Activated CD4-positive, alpha-beta T cell treated with anti-CD3 and anti-CD28 coated beads, Interleukin-2, amount 10 ng/mL, durations not matched to agents 7 days and 5 days (primary cell): ENCODE measurements around the gene TUBG1. TPM values are rescaled to one million over a fixed set of nuclear protein-coding genes. Genes with fewer than 3 reads are reported as not detected.
A peak's percentile ranks its signal among the peaks of the same experiment; 100 is the strongest.
"Not testable (repeated sequence)": the region's sequence is repeated elsewhere in the genome, so short reads cannot be mapped to it uniquely, and the experiment has no call there.

Experiments used
- CTCF ChIA-PET: fragments of 350-600 bp; sonication (Branson Sonifier 250); formaldehyde crosslinking; loops from one replicate; lab custom pipeline; 2021; ENCODE audit warnings: antibody characterized with exemption; lab: Charles Lee
- POLR2A ChIA-PET: fragments of 350-600 bp; sonication (Branson Sonifier 250); formaldehyde crosslinking; loops from one replicate; lab custom pipeline; 2021; ENCODE audit warnings: antibody characterized with exemption; lab: Charles Lee
- DNase-seq: peaks from one replicate; pipeline ENCODE4 v3.0.0-alpha.2; 2020
- H3K27ac Mint-ChIP-seq: one replicate; pipeline ENCODE4 v1.8.0; 2021; ENCODE audit warnings: mild to moderate bottlenecking, moderate library complexity, mixed read lengths
- H3K27me3 Mint-ChIP-seq: one replicate; pipeline ENCODE4 v1.8.0; 2021; ENCODE audit warnings: mixed read lengths
- H3K36me3 Mint-ChIP-seq: one replicate; pipeline ENCODE4 v1.8.0; 2021; ENCODE audit warnings: low read depth, mixed read lengths
- H3K4me1 Mint-ChIP-seq: one replicate; pipeline ENCODE4 v1.8.0; 2021; ENCODE audit warnings: mixed read lengths
- H3K4me3 Mint-ChIP-seq: one replicate; pipeline ENCODE4 v1.8.0; 2021; ENCODE audit warnings: mild to moderate bottlenecking, moderate library complexity, mixed read lengths
- H3K9me3 Mint-ChIP-seq: one replicate; pipeline ENCODE4 v1.8.0; 2021; ENCODE audit warnings: mixed read lengths
- total RNA-seq, 2 experiments: library from RNA; stranded (reverse); gene quantifications; one replicate each; pipeline ENCODE4 v1.2.3, GENCODE V29; 2021

TUBG1 gene
- total RNA-seq, 2 experiments from 2014 or later: 61.6 TPM

GRCh38 chr17:42612013-42612412, 2.5 kb downstream of the TUBG1 start:
- Mint-ChIP-seq H3K4me1 (peaks cover 18% of the 10 kb centered on the region), H3K27me3 (no peaks in the 10 kb centered on the region), H3K27ac (no peak overlapping the region), H3K4me3 (no peak overlapping the region), H3K36me3 (peaks cover 36% of the 10 kb centered on the region), H3K9me3 (no peaks in the 10 kb centered on the region)
- DNase-seq: no peak
- ChIA-PET POLR2A (no interaction called here), CTCF (no interaction called here)

GRCh38 chr17:42613699-42614295, 4.3 kb downstream of the TUBG1 start:
- H3K27me3 Mint-ChIP-seq: no peaks in the 10 kb centered on the region
- ChIA-PET POLR2A (no interaction called here), CTCF (no interaction called here)
- DNase-seq: no peak
- peaks cover 36% of the 10 kb centered on the region for H3K36me3 Mint-ChIP-seq
- no peak overlapping the region for H3K4me3 Mint-ChIP-seq
- H3K4me1 Mint-ChIP-seq: peaks cover 15% of the 10 kb centered on the region
- no peaks in the 10 kb centered on the region for H3K9me3 Mint-ChIP-seq
- no peak overlapping the region for H3K27ac Mint-ChIP-seq

GRCh38 chr17:42617956-42618431, 8.5 kb downstream of the TUBG1 start:
- POLR2A ChIA-PET: no interaction called here
- Mint-ChIP-seq H3K36me3 (peaks cover 27% of the 10 kb centered on the region), H3K27ac (peak overlapping the region; percentile 17), H3K9me3 (no peaks in the 10 kb centered on the region), H3K4me1 (peaks cover 12% of the 10 kb centered on the region), H3K4me3 (no peak overlapping the region), H3K27me3 (no peaks in the 10 kb centered on the region)
- no peak for DNase-seq
- CTCF ChIA-PET: interaction anchor here (1.1 to 3.1 kb wide), 2 partner anchors 9 to 40 kb away, joined by 3 to 13 read pairs; partner anchors contain the start of genes PSMC3IP, RETREG3 and TUBG1

GRCh38 chr17:42618442-42619150, 9.1 kb downstream of the TUBG1 start:
- Mint-ChIP-seq H3K27me3 (no peaks in the 10 kb centered on the region), H3K4me1 (peaks cover 12% of the 10 kb centered on the region), H3K9me3 (no peaks in the 10 kb centered on the region), H3K4me3 (no peak overlapping the region), H3K36me3 (peaks cover 23% of the 10 kb centered on the region), H3K27ac (no peak overlapping the region)
- ChIA-PET CTCF (interaction anchor here (1.2 to 3.1 kb wide), 2 partner anchors 10 to 40 kb away, joined by 3 to 13 read pairs; partner anchors contain the start of genes RETREG3 and TUBG1), POLR2A (no interaction called here)
- no peak for DNase-seq

- POLR2A ChIA-PET, CTCF ChIA-PET, H3K27ac Mint-ChIP-seq, H3K27me3 Mint-ChIP-seq, DNase-seq, H3K36me3 Mint-ChIP-seq, H3K4me3 Mint-ChIP-seq, H3K9me3 Mint-ChIP-seq: not testable (repeated sequence)
- H3K4me1 Mint-ChIP-seq: peaks cover 12% of the 10 kb centered on the region
Observed at GRCh38 chr17:42621987-42622386, 12.5 kb downstream of the TUBG1 start.

GRCh38 chr17:42623271-42623670, 13.8 kb downstream of the TUBG1 start:
- Mint-ChIP-seq H3K4me1 (peaks cover 8% of the 10 kb centered on the region), H3K27ac (no peak overlapping the region), H3K4me3 (no peak overlapping the region), H3K27me3 (no peaks in the 10 kb centered on the region), H3K9me3 (no peaks in the 10 kb centered on the region), H3K36me3 (no peaks in the 10 kb centered on the region)
- CTCF ChIA-PET: interaction anchor here (0.6 to 1.4 kb wide), 4 partner anchors 9 to 1196 kb away, joined by 3 to 4 read pairs (median 3); no protein-coding TSS in a partner anchor
- POLR2A ChIA-PET: no interaction called here
- no peak for DNase-seq

- no peak overlapping the region for H3K27ac Mint-ChIP-seq
- no peaks in the 10 kb centered on the region for H3K9me3 Mint-ChIP-seq
- ChIA-PET CTCF (interaction anchor here (0.6 to 1.4 kb wide), 3 partner anchors 45 to 1196 kb away, joined by 3 to 4 read pairs (median 3); no protein-coding TSS in a partner anchor), POLR2A (no interaction called here)
- H3K4me1 Mint-ChIP-seq: peaks cover 2% of the 10 kb centered on the region
- H3K36me3 Mint-ChIP-seq: no peaks in the 10 kb centered on the region
- no peak for DNase-seq
- H3K27me3 Mint-ChIP-seq: no peaks in the 10 kb centered on the region
- H3K4me3 Mint-ChIP-seq: no peak overlapping the region
Observed at GRCh38 chr17:42623732-42624596, 14.5 kb downstream of the TUBG1 start.

GRCh38 chr17:42627032-42627764, 17.7 kb downstream of the TUBG1 start:
- H3K4me3 Mint-ChIP-seq, H3K4me1 Mint-ChIP-seq, POLR2A ChIA-PET, H3K27me3 Mint-ChIP-seq, H3K36me3 Mint-ChIP-seq, DNase-seq, H3K9me3 Mint-ChIP-seq: not testable (repeated sequence)
- CTCF ChIA-PET: interaction anchor here (0.6 to 1.4 kb wide), 2 partner anchors 23 to 49 kb away, joined by 3 read pairs; no protein-coding TSS in a partner anchor
- H3K27ac Mint-ChIP-seq: peak overlapping the region; percentile 68

GRCh38 chr17:42629411-42630009, 20.0 kb downstream of the TUBG1 start:
- CTCF ChIA-PET: no interaction called here
- POLR2A ChIA-PET: no interaction called here
- peaks cover 2% of the 10 kb centered on the region for H3K27me3 Mint-ChIP-seq

GRCh38 chr17:42632949-42633444, 23.5 kb downstream of the TUBG1 start:
- Mint-ChIP-seq H3K27ac (no peak overlapping the region), H3K4me1 (no peaks in the 10 kb centered on the region), H3K36me3 (no peaks in the 10 kb centered on the region), H3K9me3 (no peaks in the 10 kb centered on the region), H3K4me3 (no peak overlapping the region), H3K27me3 (peaks cover 2% of the 10 kb centered on the region)
- no peak for DNase-seq
- ChIA-PET CTCF (interaction anchor here (0.8 to 1.3 kb wide), 2 partner anchors 10 to 22 kb away, joined by 3 to 4 read pairs; no protein-coding TSS in a partner anchor), POLR2A (no interaction called here)

More at GRCh38 chr17:42629411-42630009, 20.0 kb downstream of the TUBG1 start:
- Mint-ChIP-seq H3K27ac (no peak overlapping the region), H3K36me3 (no peaks in the 10 kb centered on the region), H3K4me1 (no peaks in the 10 kb centered on the region), H3K9me3 (no peaks in the 10 kb centered on the region), H3K4me3 (no peak overlapping the region)
- no peak for DNase-seq

- peaks cover 3% of the 10 kb centered on the region for H3K27me3 Mint-ChIP-seq
- H3K4me3 Mint-ChIP-seq: no peak overlapping the region
- DNase-seq: no peak
- H3K36me3 Mint-ChIP-seq: no peaks in the 10 kb centered on the region
- no peaks in the 10 kb centered on the region for H3K4me1 Mint-ChIP-seq
- H3K9me3 Mint-ChIP-seq: no peaks in the 10 kb centered on the region
- H3K27ac Mint-ChIP-seq: no peak overlapping the region
- POLR2A ChIA-PET: no interaction called here
- CTCF ChIA-PET: interaction anchor here (1.4 kb wide), 1 partner anchor 17 kb away, joined by 8 read pairs; no protein-coding TSS in a partner anchor
Observed at GRCh38 chr17:42639525-42640113, 30.1 kb downstream of the TUBG1 start.
